Panc1 (cell line): ENCODE results near the gene ZNF587B.
A peak's percentile ranks its signal among the peaks of the same experiment; 100 is the strongest.

Experiments used
- POLR2AphosphoS5 ChIP-seq: IDR thresholded peaks from 2 replicates; pipeline ENCODE4 v1.6.1; 2012; ENCODE audit warnings: mild to moderate bottlenecking, low read depth, low read length, moderate library complexity
- SIN3A ChIP-seq: IDR thresholded peaks from 2 replicates; pipeline ENCODE4 v1.6.1; 2012; ENCODE audit warnings: low read depth, mild to moderate bottlenecking, low read length, moderate library complexity, borderline replicate concordance; ENCODE audit not compliant: insufficient read depth
- TCF7L2 ChIP-seq: IDR thresholded peaks from 2 replicates; pipeline ENCODE4 v1.6.1; 2011; ENCODE audit warnings: mild to moderate bottlenecking, low read depth, low read length, inconsistent platforms
- TF ChIP-seq, protein P1 (sequence below): fragments of 450-650 bp; IDR thresholded peaks from 2 replicates; pipeline ENCODE4 v1.5.1; 2017; ENCODE audit warnings: mild to moderate bottlenecking
- TF ChIP-seq, protein P2 (sequence below), 2 experiments: IDR thresholded peaks; 2 replicates each; pipeline ENCODE4 v1.6.1; 2011 to 2012; ENCODE audit warnings: low read depth in 2 of 2, control low read depth in 1 of 2, low read length in 1 of 2, mild to moderate bottlenecking in 1 of 2, moderate library complexity in 1 of 2; ENCODE audit not compliant: insufficient read depth in 1 of 2

DNA sequence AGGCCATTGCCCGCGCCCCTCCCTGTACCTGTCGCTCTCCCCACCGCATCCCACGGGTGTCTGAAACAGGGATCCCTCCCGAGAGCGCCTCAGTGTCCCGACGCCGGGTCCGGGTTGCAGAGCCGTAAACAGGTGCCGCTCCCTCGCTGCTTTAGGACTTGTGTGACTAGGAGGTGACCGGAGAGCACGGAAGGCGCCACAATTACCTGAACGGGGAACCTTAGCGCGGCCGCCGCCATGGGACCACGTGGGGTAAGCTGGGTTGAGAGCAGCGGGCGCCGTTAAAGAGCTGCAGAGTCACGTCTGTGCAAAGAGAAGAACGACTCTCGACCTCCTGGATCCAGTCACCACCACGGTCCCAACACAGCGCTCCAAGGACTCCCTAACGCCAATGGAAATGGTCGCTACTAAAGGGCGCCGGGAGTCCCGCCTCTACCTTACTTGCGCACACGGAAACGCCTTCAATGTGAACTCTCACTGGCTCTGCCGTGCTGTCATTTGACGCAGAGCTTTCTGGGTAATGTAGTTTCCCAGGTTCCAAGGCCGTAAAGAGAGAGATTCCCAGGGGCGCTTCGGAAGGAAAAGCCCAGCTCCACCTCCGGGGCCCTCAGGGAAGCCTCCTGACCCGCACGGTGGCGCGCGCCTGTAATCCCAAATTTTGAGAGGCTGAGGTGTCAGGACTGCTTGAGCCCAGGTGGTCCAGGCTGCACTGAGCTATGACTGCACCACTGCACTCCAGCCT, 15.4 kb upstream of the ZNF587B start, which contains the start of gene ZNF552:
- TF ChIP-seq, protein P1, sequence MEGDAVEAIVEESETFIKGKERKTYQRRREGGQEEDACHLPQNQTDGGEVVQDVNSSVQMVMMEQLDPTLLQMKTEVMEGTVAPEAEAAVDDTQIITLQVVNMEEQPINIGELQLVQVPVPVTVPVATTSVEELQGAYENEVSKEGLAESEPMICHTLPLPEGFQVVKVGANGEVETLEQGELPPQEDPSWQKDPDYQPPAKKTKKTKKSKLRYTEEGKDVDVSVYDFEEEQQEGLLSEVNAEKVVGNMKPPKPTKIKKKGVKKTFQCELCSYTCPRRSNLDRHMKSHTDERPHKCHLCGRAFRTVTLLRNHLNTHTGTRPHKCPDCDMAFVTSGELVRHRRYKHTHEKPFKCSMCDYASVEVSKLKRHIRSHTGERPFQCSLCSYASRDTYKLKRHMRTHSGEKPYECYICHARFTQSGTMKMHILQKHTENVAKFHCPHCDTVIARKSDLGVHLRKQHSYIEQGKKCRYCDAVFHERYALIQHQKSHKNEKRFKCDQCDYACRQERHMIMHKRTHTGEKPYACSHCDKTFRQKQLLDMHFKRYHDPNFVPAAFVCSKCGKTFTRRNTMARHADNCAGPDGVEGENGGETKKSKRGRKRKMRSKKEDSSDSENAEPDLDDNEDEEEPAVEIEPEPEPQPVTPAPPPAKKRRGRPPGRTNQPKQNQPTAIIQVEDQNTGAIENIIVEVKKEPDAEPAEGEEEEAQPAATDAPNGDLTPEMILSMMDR = no peak
- peak; percentile 82 for TF ChIP-seq POLR2AphosphoS5
- TF ChIP-seq, protein P2, sequence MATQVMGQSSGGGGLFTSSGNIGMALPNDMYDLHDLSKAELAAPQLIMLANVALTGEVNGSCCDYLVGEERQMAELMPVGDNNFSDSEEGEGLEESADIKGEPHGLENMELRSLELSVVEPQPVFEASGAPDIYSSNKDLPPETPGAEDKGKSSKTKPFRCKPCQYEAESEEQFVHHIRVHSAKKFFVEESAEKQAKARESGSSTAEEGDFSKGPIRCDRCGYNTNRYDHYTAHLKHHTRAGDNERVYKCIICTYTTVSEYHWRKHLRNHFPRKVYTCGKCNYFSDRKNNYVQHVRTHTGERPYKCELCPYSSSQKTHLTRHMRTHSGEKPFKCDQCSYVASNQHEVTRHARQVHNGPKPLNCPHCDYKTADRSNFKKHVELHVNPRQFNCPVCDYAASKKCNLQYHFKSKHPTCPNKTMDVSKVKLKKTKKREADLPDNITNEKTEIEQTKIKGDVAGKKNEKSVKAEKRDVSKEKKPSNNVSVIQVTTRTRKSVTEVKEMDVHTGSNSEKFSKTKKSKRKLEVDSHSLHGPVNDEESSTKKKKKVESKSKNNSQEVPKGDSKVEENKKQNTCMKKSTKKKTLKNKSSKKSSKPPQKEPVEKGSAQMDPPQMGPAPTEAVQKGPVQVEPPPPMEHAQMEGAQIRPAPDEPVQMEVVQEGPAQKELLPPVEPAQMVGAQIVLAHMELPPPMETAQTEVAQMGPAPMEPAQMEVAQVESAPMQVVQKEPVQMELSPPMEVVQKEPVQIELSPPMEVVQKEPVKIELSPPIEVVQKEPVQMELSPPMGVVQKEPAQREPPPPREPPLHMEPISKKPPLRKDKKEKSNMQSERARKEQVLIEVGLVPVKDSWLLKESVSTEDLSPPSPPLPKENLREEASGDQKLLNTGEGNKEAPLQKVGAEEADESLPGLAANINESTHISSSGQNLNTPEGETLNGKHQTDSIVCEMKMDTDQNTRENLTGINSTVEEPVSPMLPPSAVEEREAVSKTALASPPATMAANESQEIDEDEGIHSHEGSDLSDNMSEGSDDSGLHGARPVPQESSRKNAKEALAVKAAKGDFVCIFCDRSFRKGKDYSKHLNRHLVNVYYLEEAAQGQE (IDR thresholded peaks at IDR 0.05; ENCODE audit: insufficient read depth in 1 of 2, low read depth in 2 of 2, low read length in 1 of 2) = no peak
- no peak for TF ChIP-seq SIN3A
- no peak for TF ChIP-seq TCF7L2
